GM06990 (cell line): ENCODE measurements around the gene MAPK10.

Experiments
- DNase-seq: peaks from one replicate; pipeline ENCODE4 v3.0.0-alpha.2; 2011; ENCODE audit not compliant: insufficient read length; ENCODE audit errors: extremely low read depth
- H3K27me3 ChIP-seq: replicated peaks from 2 replicates; pipeline ENCODE4 v1.6.0; 2011; ENCODE audit warnings: low read length; ENCODE audit not compliant: control insufficient read depth, insufficient read depth
- H3K36me3 ChIP-seq: 2 replicates; pipeline ENCODE4 v1.5.1; 2011; ENCODE audit warnings: low read length; ENCODE audit not compliant: control insufficient read depth, insufficient read depth
- H3K4me3 ChIP-seq: replicated peaks from 2 replicates; pipeline ENCODE4 v1.5.1; 2011; ENCODE audit warnings: low read depth, mild to moderate bottlenecking, control low read depth, low read length
- CTCF ChIP-seq: IDR thresholded peaks from 2 replicates; pipeline ENCODE4 v1.5.1; 2011; ENCODE audit warnings: low read length, control low read depth, mild to moderate bottlenecking, inconsistent platforms; ENCODE audit not compliant: insufficient read depth, poor library complexity, severe bottlenecking

The MAPK10 gene

GRCh38 chr4:86106475-86106874 is 253.4 kb downstream of the MAPK10 start:
- Histone ChIP-seq H3K36me3 (no peaks in the 10 kb centered on the region), H3K4me3 (no peak overlapping the region), H3K27me3 (no peaks in the 10 kb centered on the region)
- no peak for DNase-seq
- no peak for TF ChIP-seq CTCF

- no peak for TF ChIP-seq CTCF
- no peak for DNase-seq
- Histone ChIP-seq H3K4me3 (no peak overlapping the region), H3K36me3 (no peaks in the 10 kb centered on the region), H3K27me3 (no peaks in the 10 kb centered on the region)
These were observed 258.0 kb downstream of the MAPK10 start for GRCh38 chr4:86101841-86102240.

- Histone ChIP-seq H3K4me3 (no peak overlapping the region), H3K36me3 (no peaks in the 10 kb centered on the region), H3K27me3 (no peaks in the 10 kb centered on the region)
- no peak for TF ChIP-seq CTCF
- DNase-seq, result no peak
These were observed 258.4 kb downstream of the MAPK10 start for GRCh38 chr4:86101410-86101809.

GRCh38 chr4:86100539-86101215 is 259.2 kb downstream of the MAPK10 start:
- Histone ChIP-seq H3K36me3 (no peaks in the 10 kb centered on the region), H3K4me3 (no peak overlapping the region), H3K27me3 (no peaks in the 10 kb centered on the region)
- TF ChIP-seq CTCF, result no peak
- DNase-seq, result no peak

GRCh38 chr4:86099348-86099747 is 260.5 kb downstream of the MAPK10 start:
- Histone ChIP-seq H3K4me3 (no peak overlapping the region), H3K27me3 (no peaks in the 10 kb centered on the region)
- no peak for DNase-seq

More at GRCh38 chr4:86099348-86099747, 260.5 kb downstream of the MAPK10 start:
- no peaks in the 10 kb centered on the region for H3K36me3 ChIP-seq
- no peak for TF ChIP-seq CTCF
